GOT3 (cell line): ENCODE measurements around the gene AGPAT2.

Source experiments
- DNase-seq: peaks from one replicate; lab custom pipeline; 2025; ENCODE audit warnings: mixed read lengths; lab: John Stamatoyannopoulos, UW

The AGPAT2 gene

GRCh38 chr9:136673088-136673974 lies 13.9 kb downstream of the AGPAT2 start:
- no peak for DNase-seq

DNA sequence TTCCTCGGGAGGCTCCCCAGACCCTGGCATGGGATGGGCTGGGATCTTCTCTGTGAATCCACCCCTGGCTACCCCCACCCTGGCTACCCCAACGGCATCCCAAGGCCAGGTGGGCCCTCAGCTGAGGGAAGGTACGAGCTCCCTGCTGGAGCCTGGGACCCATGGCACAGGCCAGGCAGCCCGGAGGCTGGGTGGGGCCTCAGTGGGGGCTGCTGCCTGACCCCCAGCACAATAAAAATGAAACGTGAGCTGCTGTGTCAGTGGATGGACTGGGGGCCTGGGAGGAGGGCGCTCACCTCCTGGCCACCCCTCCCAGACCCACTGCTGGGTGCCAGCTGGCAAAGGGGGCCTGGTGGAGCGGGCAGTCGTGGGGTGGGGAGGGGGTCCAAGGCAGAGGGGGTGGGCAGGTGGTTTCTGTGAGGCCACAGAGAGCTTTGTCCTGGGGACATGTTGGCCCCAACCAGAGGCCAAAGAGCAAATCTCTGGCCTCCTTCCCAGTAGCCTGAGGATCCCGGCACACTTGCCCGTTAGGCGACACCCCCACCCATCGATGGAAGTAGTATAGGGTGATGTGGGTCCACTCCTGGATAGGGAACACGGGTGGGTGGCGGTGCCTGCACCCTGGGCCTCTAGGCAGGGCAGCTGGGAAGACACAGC lies 14.7 kb downstream of the AGPAT2 start:
- DNase-seq: no peak

DNA sequence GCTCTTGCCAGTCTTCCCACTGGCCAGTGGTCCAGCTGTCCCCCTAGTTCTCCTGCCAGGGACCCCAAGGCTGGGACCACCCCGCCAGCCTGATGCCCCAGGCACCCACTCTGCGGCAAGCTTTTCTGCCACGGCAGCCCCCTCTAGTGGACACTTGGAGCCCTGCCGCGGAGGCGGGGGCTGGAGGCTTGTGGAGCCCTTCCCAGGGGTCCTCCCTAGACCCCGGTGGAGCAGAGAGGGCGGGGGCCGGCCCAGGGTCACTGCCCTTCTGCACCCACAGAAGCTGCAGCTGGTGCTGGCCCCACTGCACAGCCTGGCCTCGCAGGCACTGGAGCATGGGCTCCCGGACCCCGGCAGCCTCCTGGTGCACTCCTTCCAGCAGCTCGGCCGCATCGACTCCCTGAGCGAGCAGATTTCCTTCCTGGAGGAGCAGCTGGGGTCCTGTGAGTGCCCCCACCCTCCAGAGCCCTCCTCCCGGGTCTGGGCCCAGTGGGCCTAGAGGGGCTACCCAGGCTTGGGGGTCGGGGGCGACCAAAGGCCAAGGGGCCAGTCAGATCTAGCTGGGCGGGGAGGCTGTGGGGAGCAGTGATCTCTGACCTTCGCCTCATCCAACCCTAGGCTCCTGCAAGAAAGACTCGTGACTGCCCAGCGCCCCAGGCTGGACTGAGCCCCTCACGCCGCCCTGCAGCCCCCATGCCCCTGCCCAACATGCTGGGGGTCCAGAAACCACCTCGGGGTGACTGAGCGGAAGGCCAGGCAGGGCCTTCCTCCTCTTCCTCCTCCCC lies 15.4 kb downstream of the AGPAT2 start:
- DNase-seq: no peak

DNA sequence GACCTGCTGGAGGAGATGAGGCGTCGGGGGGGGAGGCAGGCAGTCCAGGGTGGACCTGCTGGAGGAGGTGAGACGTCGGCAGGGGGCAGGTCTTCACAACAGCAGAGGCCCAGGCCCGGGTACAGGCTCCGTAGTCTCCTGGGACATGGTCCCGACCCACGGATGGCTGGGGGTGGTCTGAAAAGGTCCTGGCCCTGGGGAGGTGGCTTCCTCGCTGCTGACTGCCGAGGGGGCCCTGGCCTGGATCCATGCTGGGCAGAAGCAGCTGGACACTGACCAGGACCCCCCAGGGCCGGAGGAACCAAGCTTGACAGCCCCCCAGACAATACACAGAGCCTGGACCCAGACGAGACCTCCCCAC lies 16.0 kb downstream of the AGPAT2 start:
- DNase-seq: no peak

GRCh38 chr9:136670576-136671253 lies 16.5 kb downstream of the AGPAT2 start:
- DNase-seq: no peak

GRCh38 chr9:136669791-136670464 lies 17.3 kb downstream of the AGPAT2 start:
- DNase-seq: no peak

GRCh38 chr9:136668983-136669790 lies 18.1 kb downstream of the AGPAT2 start:
- no peak for DNase-seq

- no peak for DNase-seq
Observed at GRCh38 chr9:136667940-136668760, 19.1 kb downstream of the AGPAT2 start.

DNA sequence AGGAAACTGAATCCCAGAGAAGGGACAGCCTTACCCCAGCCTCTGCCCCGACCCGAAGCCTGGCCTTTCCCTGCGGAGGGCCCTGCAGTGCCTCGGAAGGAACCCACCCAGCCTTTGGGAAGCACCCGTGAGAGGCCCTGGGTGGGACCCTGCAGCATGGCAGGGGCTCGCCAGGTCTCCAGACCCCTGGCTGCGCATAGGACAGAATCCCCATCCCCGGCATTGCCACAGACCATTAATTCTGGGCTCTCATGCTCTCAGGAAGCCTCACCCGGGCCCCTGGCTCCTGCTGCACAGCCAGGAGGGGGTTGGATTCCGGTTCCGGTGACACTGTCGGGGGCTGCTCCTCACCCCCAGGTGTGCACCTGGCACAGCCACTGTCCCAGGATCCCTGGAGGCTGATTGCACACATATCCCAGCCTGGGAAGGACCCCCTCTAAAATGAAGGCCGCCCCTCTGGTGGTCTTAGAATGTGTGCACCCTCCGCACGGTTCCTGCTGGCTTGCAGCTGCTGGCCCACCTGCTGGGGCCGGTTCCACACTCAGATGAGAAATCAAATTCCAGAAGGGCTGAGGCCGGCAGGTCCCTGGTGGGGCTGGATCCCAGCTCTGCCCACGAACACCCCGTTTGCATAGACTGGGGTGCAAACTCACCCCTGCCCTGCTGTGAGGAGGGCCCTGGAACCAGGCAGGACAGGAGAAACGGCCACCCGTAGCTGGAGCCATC lies 19.9 kb downstream of the AGPAT2 start:
- DNase-seq: no peak

GRCh38 chr9:136666372-136667213 lies 20.7 kb downstream of the AGPAT2 start:
- no peak for DNase-seq

GRCh38 chr9:136665704-136666371 lies 21.4 kb downstream of the AGPAT2 start:
- DNase-seq: no peak

- no peak for DNase-seq
Observed at GRCh38 chr9:136665111-136665703, 22.1 kb downstream of the AGPAT2 start.

- no peak for DNase-seq
Observed at GRCh38 chr9:136664000-136664915, 23.0 kb downstream of the AGPAT2 start.

GRCh38 chr9:136662656-136663581 lies 24.3 kb downstream of the AGPAT2 start, which contains the start of gene EGFL7:
TSS of gene EGFL7 (plus strand) at chr9:136662916. CDS start at chr9:136668283, 5,367 bp downstream.
- DNase-seq: no peak

GRCh38 chr9:136662326-136662655 lies 25.0 kb downstream of the AGPAT2 start:
- no peak for DNase-seq
